Ishikawa (cell line): ENCODE data around the gene SMYD4.

Experiments used
- CEBPB ChIP-seq: IDR thresholded peaks from 2 replicates; pipeline ENCODE4 v1.6.1; 2012
- CREB1 ChIP-seq: IDR thresholded peaks from 2 replicates; pipeline ENCODE4 v1.6.1; 2012; ENCODE audit warnings: low read depth
- EGR1 ChIP-seq: IDR thresholded peaks from 2 replicates; pipeline ENCODE4 v1.6.1; 2012
- EP300 ChIP-seq: IDR thresholded peaks from 2 replicates; pipeline ENCODE4 v1.6.1; 2012; ENCODE audit warnings: borderline replicate concordance
- FOXM1 ChIP-seq: IDR thresholded peaks from 2 replicates; pipeline ENCODE4 v1.6.1; 2012; ENCODE audit warnings: low read depth, borderline replicate concordance
- NFIC ChIP-seq: IDR thresholded peaks from 2 replicates; pipeline ENCODE4 v1.6.1; 2012
- RAD21 ChIP-seq: IDR thresholded peaks from 2 replicates; pipeline ENCODE4 v1.6.1; 2012; ENCODE audit warnings: low read depth
- TAF1 ChIP-seq: IDR thresholded peaks from 2 replicates; pipeline ENCODE4 v1.6.1; 2012; ENCODE audit warnings: low read depth, mild to moderate bottlenecking
- TEAD4 ChIP-seq: IDR thresholded peaks from 2 replicates; pipeline ENCODE4 v1.6.1; 2012
- YY1 ChIP-seq: IDR thresholded peaks from 2 replicates; pipeline ENCODE4 v1.6.1; 2012; ENCODE audit warnings: low read depth
- TF ChIP-seq, protein P1 (sequence below): IDR thresholded peaks from 2 replicates; pipeline ENCODE4 v1.6.1; 2012; ENCODE audit warnings: low read depth, mild to moderate bottlenecking
- TF ChIP-seq, protein P2 (sequence below): IDR thresholded peaks from 2 replicates; pipeline ENCODE4 v1.6.1; 2012
- TF ChIP-seq, protein P3 (sequence below): IDR thresholded peaks from 2 replicates; pipeline ENCODE4 v1.6.1; 2012

DNA sequence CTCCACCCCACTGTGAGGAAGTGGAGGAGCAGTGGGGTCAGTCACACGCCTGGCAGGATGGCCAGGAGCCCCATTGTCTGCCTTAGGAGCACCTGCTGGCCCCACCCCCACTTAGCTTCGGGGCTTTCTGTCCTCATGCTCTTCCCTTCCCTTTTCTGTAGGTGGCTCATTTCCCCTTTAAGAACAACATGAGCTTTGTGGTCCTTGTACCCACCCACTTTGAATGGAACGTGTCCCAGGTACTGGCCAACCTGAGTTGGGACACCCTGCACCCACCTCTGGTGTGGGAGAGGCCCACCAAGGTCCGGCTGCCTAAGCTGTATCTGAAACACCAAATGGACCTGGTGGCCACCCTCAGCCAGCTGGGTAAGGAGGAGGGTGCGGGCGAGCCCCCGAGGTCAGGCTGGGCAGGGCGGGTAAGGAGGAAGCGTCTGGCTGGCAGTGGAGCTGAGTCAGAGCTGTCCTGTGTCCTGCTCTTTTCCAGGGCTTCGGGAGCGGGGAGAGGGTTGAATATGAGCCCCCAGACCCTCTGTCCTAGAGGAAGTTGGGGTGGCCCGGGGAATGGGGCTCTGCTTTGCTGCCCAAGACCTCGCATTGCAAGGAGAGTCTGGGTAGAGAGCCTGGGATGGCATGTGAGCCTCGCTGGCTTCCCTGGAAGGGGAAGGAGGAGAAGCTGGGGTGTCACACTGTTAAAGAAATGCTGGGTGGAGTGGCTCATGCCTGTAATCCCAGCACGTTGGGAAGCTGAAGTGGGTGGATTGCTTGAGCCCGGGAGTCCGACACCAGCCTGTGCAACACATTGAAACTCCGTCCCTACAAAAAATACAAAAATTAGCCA lies 77.1 kb downstream of the SMYD4 start:
- TF ChIP-seq CEBPB = no peak
- TF ChIP-seq EGR1 = no peak
- TF ChIP-seq, protein P1, sequence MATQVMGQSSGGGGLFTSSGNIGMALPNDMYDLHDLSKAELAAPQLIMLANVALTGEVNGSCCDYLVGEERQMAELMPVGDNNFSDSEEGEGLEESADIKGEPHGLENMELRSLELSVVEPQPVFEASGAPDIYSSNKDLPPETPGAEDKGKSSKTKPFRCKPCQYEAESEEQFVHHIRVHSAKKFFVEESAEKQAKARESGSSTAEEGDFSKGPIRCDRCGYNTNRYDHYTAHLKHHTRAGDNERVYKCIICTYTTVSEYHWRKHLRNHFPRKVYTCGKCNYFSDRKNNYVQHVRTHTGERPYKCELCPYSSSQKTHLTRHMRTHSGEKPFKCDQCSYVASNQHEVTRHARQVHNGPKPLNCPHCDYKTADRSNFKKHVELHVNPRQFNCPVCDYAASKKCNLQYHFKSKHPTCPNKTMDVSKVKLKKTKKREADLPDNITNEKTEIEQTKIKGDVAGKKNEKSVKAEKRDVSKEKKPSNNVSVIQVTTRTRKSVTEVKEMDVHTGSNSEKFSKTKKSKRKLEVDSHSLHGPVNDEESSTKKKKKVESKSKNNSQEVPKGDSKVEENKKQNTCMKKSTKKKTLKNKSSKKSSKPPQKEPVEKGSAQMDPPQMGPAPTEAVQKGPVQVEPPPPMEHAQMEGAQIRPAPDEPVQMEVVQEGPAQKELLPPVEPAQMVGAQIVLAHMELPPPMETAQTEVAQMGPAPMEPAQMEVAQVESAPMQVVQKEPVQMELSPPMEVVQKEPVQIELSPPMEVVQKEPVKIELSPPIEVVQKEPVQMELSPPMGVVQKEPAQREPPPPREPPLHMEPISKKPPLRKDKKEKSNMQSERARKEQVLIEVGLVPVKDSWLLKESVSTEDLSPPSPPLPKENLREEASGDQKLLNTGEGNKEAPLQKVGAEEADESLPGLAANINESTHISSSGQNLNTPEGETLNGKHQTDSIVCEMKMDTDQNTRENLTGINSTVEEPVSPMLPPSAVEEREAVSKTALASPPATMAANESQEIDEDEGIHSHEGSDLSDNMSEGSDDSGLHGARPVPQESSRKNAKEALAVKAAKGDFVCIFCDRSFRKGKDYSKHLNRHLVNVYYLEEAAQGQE = no peak
- no peak for TF ChIP-seq CREB1
- TF ChIP-seq YY1 = no peak
- no peak for TF ChIP-seq TAF1
- TF ChIP-seq TEAD4 = no peak
- TF ChIP-seq, protein P2, sequence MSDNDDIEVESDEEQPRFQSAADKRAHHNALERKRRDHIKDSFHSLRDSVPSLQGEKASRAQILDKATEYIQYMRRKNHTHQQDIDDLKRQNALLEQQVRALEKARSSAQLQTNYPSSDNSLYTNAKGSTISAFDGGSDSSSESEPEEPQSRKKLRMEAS = no peak
- TF ChIP-seq NFIC = no peak
- TF ChIP-seq, protein P3, sequence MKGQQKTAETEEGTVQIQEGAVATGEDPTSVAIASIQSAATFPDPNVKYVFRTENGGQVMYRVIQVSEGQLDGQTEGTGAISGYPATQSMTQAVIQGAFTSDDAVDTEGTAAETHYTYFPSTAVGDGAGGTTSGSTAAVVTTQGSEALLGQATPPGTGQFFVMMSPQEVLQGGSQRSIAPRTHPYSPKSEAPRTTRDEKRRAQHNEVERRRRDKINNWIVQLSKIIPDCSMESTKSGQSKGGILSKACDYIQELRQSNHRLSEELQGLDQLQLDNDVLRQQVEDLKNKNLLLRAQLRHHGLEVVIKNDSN = no peak
- TF ChIP-seq RAD21 = no peak
- no peak for TF ChIP-seq EP300
- no peak for TF ChIP-seq FOXM1
